Omental fat pad (tissue), 4 donors: ENCODE results near the gene KCNJ9. TPM values are rescaled to one million over a fixed set of nuclear protein-coding genes. Genes with fewer than 3 reads are reported as not detected.

Experiments used
- ATAC-seq: fragments of 150-250 bp; one replicate; pipeline ENCODE4 v1.9.1; 2016; ENCODE audit warnings: mild to moderate bottlenecking, moderate library complexity; ENCODE audit not compliant: low FRiP score
- DNase-seq: peaks from one replicate; pipeline ENCODE4 v3.0.0-alpha.2; 2019; ENCODE audit warnings: low spot score
- CTCF ChIP-seq, 3 donors: fragments of 450-650 bp; IDR thresholded peaks; one replicate each; pipeline ENCODE4 v1.5.1; 2016 to 2017; ENCODE audit warnings: antibody characterized with exemption in 3 of 3, mild to moderate bottlenecking in 3 of 3, moderate library complexity in 2 of 3
- total RNA-seq, 4 donors: library from RNA; depleted of rRNA; stranded (reverse); fragments of >200 nt; gene quantifications; one replicate each; pipeline ENCODE4 v1.1.0, GENCODE V29; 2016

Gene KCNJ9
- not detected for total RNA-seq

- ATAC-seq (no peak), DNase-seq (no peak)
- no peak for TF ChIP-seq CTCF (IDR thresholded peaks at IDR 0.05)
These were observed at the start of gene KCNJ9 for GRCh38 chr1:160081261-160081936. Gene KCNJ9 (plus strand): TSS chr1:160081538. CDS start chr1:160084031, 2,493 bp downstream.

GRCh38 chr1:160032165-160032820 lies 49.0 kb upstream of the KCNJ9 start:
- ATAC-seq: peak; percentile 16

GRCh38 chr1:160040476-160040875 lies 40.9 kb upstream of the KCNJ9 start:
- TF ChIP-seq CTCF (IDR thresholded peaks at IDR 0.05): no peak
- DNase-seq (no peak), ATAC-seq (no peak)

More at GRCh38 chr1:160032165-160032820, 49.0 kb upstream of the KCNJ9 start:
- TF ChIP-seq CTCF (IDR thresholded peaks at IDR 0.05): no peak
- DNase-seq: no peak

- no peak for ATAC-seq
These were observed 37.8 kb upstream of the KCNJ9 start for GRCh38 chr1:160043543-160043942.

GRCh38 chr1:160045653-160046052 lies 35.7 kb upstream of the KCNJ9 start:
- ATAC-seq (no peak), DNase-seq (no peak)

More at GRCh38 chr1:160043543-160043942, 37.8 kb upstream of the KCNJ9 start:
- no peak for TF ChIP-seq CTCF (IDR thresholded peaks at IDR 0.05)
- DNase-seq: no peak

GRCh38 chr1:160046494-160047110 lies 34.7 kb upstream of the KCNJ9 start:
- ATAC-seq: peak; percentile 76
- no peak for DNase-seq
- TF ChIP-seq CTCF (IDR thresholded peaks at IDR 0.05): no peak

More at GRCh38 chr1:160045653-160046052, 35.7 kb upstream of the KCNJ9 start:
- no peak for TF ChIP-seq CTCF (IDR thresholded peaks at IDR 0.05)
